K562 (cell line): Measurements from ENCODE around the gene ATG13. TPM values are rescaled to one million over a fixed set of nuclear protein-coding genes. Genes with fewer than 3 reads are reported as not detected.

Experiments
- ATF1 ChIP-seq, 2 experiments: fragments of 450-650 bp in 1 of 2; IDR thresholded peaks; 2 replicates each; pipeline ENCODE4 v1.6.1; 2016; ENCODE audit warnings: missing compliant biosample characterization in 1 of 2, missing genetic modification characterization in 1 of 2
- CHD4 ChIP-seq: fragments of 200-600 bp; sonication (generic); IDR thresholded peaks from 3 replicates; pipeline ENCODE4 v1.6.1; 2012; ENCODE audit warnings: low read depth, mild to moderate bottlenecking, mixed read lengths, low read length, inconsistent platforms; ENCODE audit not compliant: insufficient read depth, insufficient replicate concordance, poor library complexity, severe bottlenecking
- E2F3 ChIP-seq: fragments of 250-450 bp; sonication (Bioruptor Pico); IDR thresholded peaks from 2 replicates; pipeline ENCODE4 v1.4.0; 2020; ENCODE audit warnings: mild to moderate bottlenecking
- E2F4 ChIP-seq: sonication (generic); formaldehyde crosslinking; IDR thresholded peaks from 2 replicates; pipeline ENCODE4 v1.8.0; 2022; ENCODE audit warnings: mild to moderate bottlenecking, low read depth, missing genetic modification reagents
- E2F6 ChIP-seq, 2 experiments: IDR thresholded peaks; 2 replicates each; pipeline ENCODE4 v1.6.1; 2011; ENCODE audit warnings: borderline replicate concordance in 1 of 2, control low read depth in 1 of 2, low read depth in 1 of 2, low read length in 1 of 2, mild to moderate bottlenecking in 1 of 2, mixed read lengths in 1 of 2, moderate library complexity in 1 of 2; ENCODE audit not compliant: insufficient read depth in 1 of 2, insufficient read length in 1 of 2, poor library complexity in 1 of 2, severe bottlenecking in 1 of 2; ENCODE audit errors: extremely low read depth in 1 of 2
- FOXJ2 ChIP-seq: fragments of 200-800 bp; sonication (Bioruptor generic); IDR thresholded peaks from 2 replicates; pipeline ENCODE4 v1.6.1; 2016; ENCODE audit warnings: missing genetic modification characterization, missing compliant biosample characterization
- HNRNPL ChIP-seq: fragments of 200-400 bp; formaldehyde crosslinking; IDR thresholded peaks from 2 replicates; pipeline ENCODE4 v1.6.1; 2017; ENCODE audit warnings: low read depth, mild to moderate bottlenecking, low read length
- IRF9 ChIP-seq: fragments of 450-650 bp; IDR thresholded peaks from 2 replicates; pipeline ENCODE4 v1.6.1; 2016; ENCODE audit warnings: missing biosample characterization, missing genetic modification characterization
- MAFG ChIP-seq: fragments of 450-650 bp; conservative IDR thresholded peaks from 2 replicates; pipeline ENCODE4 v1.6.1; 2016; ENCODE audit warnings: missing genetic modification characterization, missing compliant biosample characterization
- NCOA4 ChIP-seq: fragments of 450-650 bp; IDR thresholded peaks from 2 replicates; pipeline ENCODE4 v1.6.1; 2018; ENCODE audit warnings: mild to moderate bottlenecking; ENCODE audit not compliant: partially characterized antibody
- PBX2 ChIP-seq, 2 experiments: IDR thresholded peaks in 1 of 2; conservative IDR thresholded peaks in 1 of 2; 2 replicates each; pipeline ENCODE4 v1.6.1; 2016; ENCODE audit warnings: low read depth in 2 of 2, mild to moderate bottlenecking in 1 of 2, missing compliant biosample characterization in 1 of 2, missing genetic modification characterization in 1 of 2, moderate library complexity in 1 of 2
- PTRF ChIP-seq: fragments of 450-650 bp; IDR thresholded peaks from 2 replicates; pipeline ENCODE4 v1.6.1; 2016; ENCODE audit warnings: mild to moderate bottlenecking, missing genetic modification characterization, missing compliant biosample characterization
- RCOR1 ChIP-seq, 2 experiments: IDR thresholded peaks; 2 replicates each; pipeline ENCODE4 v1.6.1; 2012; ENCODE audit warnings: low read depth in 2 of 2, low read length in 2 of 2, borderline replicate concordance in 1 of 2, improper control_type of control experiment in 1 of 2
- SMAD1 ChIP-seq: fragments of 150-350 bp; IDR thresholded peaks from 2 replicates; pipeline ENCODE4 v1.6.1; 2014; ENCODE audit warnings: low read length, low read depth; ENCODE audit not compliant: partially characterized antibody
- TAF7 ChIP-seq: fragments of 450-650 bp; IDR thresholded peaks from 2 replicates; pipeline ENCODE4 v1.6.1; 2016; ENCODE audit warnings: missing genetic modification characterization, missing compliant biosample characterization
- TAF9B ChIP-seq: fragments of 450-650 bp; IDR thresholded peaks from 2 replicates; pipeline ENCODE4 v1.6.1; 2018; ENCODE audit warnings: mild to moderate bottlenecking; ENCODE audit not compliant: partially characterized antibody
- ZBTB9 ChIP-seq: fragments of 450-650 bp; formaldehyde crosslinking; IDR thresholded peaks from 2 replicates; pipeline ENCODE4 v1.4.0; 2020; ENCODE audit warnings: mild to moderate bottlenecking, moderate library complexity
- ZNF174 ChIP-seq: fragments of 250-450 bp; sonication (Bioruptor Pico); IDR thresholded peaks from 2 replicates; pipeline ENCODE4 v1.4.0; 2020; ENCODE audit warnings: mild to moderate bottlenecking
- ZNF584 ChIP-seq: fragments of 200-800 bp; sonication (Bioruptor generic); IDR thresholded peaks from 2 replicates; pipeline ENCODE4 v1.6.1; 2016; ENCODE audit warnings: low read depth, mild to moderate bottlenecking, missing genetic modification characterization, missing compliant biosample characterization
- polyA plus RNA-seq, 8 experiments: library from polyadenylated mRNA; depleted of rRNA in 4 of 8; stranded (reverse) in 5 of 8; unstranded in 3 of 8; fragments of >200 nt; fragmentation: Nextera tagmentation in 2 of 8; fragmentation: Illumina TruSeq in 1 of 8; extraction: Ambion mirVana in 2 of 8; extraction: Trizol in 1 of 8; gene quantifications; 2 replicates each; pipeline versions ENCODE4 v1.2.1 to v1.2.3, GENCODE V29; 2011 to 2014; ENCODE audit warnings: inconsistent platforms in 1 of 8, missing spikeins in 1 of 8
- total RNA-seq, 7 experiments: library from RNA; depleted of rRNA in 6 of 7; stranded (reverse); fragments of >200 nt in 6 of 7; fragmentation: Illumina TruSeq in 2 of 7; extraction: Trizol in 2 of 7; gene quantifications; 2 replicates each; pipeline versions ENCODE4 v1.2.1 to v1.2.3, GENCODE V29; 2011 to 2021; ENCODE audit warnings: low replicate concordance in 1 of 7

Gene ATG13
- total and polyA plus RNA-seq, 9 of the 15 experiments (the other 6 are each of a cell fraction or from before 2014, with no cell fraction given) = 13.1 to 61.5 (median 36.5) TPM

GRCh38 chr11:46597609-46598219, 19.6 kb upstream of the ATG13 start (continued):
- TF ChIP-seq IRF9 (tag) (no peak), PBX2 (CRISPR knock-in tag; IDR thresholded peaks at IDR 0.05; ENCODE audit: low read depth) (no peak), PBX2 (tag; conservative IDR thresholded peaks at IDR 0.05; ENCODE audit: low read depth) (no peak), ZNF584 (CRISPR knock-in tag) (0 out of 2 replicates have a peak, but pooled peaks have one; percentile 26), ZBTB9 (CRISPR knock-in tag) (no peak), SMAD1 (no peak), FOXJ2 (tag) (no peak), HNRNPL (0 out of 2 replicates have a peak, but pooled peaks have one; percentile 31), E2F3 (CRISPR knock-in tag) (no peak), MAFG (no peak), NCOA4 (no peak), ZNF174 (no peak), E2F6 (IDR thresholded peaks at IDR 0.05; ENCODE audit: borderline replicate concordance in 1 of 2, extremely low read depth in 1 of 2, insufficient read depth in 1 of 2, insufficient read length in 1 of 2, low read depth in 1 of 2, low read length in 1 of 2, poor library complexity in 1 of 2, severe bottlenecking in 1 of 2) (no peak), PTRF (tag) (no peak), RCOR1 (IDR thresholded peaks at IDR 0.05; ENCODE audit: borderline replicate concordance in 1 of 2, low read depth in 2 of 2, low read length in 2 of 2) (peak; percentile 85 to 99; a peak in 3 of 4 replicates), CHD4 (no peak), TAF7 (tag) (no peak), E2F4 (CRISPR knock-in tag) (no peak), TAF9B (peak; percentile 76), ATF1 (CRISPR knock-in tag; IDR thresholded peaks at IDR 0.05) (no peak), ATF1 (tag; IDR thresholded peaks at IDR 0.05) (peak; percentile 52; the same call in 1 of the 2 replicates)
